NCI-H446 (cell line): ENCODE results near the gene LRG1.

ENCODE experiments used
- DNase-seq, 2 experiments: peaks; one replicate each; lab custom pipeline; 2025; lab: John Stamatoyannopoulos, UW

Gene LRG1

GRCh38 chr19:4495471-4495870, 44.4 kb downstream of the LRG1 start:
- no peak for DNase-seq

DNA sequence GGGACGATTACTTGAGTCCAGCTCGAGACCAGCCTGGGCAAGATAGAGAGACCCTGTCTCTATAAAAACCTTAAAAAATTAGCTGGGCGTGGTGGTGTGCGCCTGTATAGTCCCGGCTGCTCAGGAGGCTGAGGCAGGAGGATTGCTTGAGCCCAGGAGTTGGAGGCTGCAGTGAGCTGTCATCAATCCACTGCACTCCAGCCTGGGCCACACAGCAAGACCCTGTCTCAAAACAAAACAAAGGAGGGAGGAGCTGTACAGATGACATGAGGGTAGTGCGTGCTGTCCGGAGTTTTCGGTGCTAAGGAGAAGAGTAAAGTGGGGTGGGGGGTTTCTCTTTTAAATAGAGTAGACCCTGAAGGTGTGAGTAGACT, 45.2 kb downstream of the LRG1 start:
- DNase-seq, result no peak

- DNase-seq, result no peak
These were observed 45.7 kb downstream of the LRG1 start for GRCh38 chr19:4493929-4494690.

- no peak for DNase-seq
These were observed 46.5 kb downstream of the LRG1 start for GRCh38 chr19:4493104-4493928.

DNA sequence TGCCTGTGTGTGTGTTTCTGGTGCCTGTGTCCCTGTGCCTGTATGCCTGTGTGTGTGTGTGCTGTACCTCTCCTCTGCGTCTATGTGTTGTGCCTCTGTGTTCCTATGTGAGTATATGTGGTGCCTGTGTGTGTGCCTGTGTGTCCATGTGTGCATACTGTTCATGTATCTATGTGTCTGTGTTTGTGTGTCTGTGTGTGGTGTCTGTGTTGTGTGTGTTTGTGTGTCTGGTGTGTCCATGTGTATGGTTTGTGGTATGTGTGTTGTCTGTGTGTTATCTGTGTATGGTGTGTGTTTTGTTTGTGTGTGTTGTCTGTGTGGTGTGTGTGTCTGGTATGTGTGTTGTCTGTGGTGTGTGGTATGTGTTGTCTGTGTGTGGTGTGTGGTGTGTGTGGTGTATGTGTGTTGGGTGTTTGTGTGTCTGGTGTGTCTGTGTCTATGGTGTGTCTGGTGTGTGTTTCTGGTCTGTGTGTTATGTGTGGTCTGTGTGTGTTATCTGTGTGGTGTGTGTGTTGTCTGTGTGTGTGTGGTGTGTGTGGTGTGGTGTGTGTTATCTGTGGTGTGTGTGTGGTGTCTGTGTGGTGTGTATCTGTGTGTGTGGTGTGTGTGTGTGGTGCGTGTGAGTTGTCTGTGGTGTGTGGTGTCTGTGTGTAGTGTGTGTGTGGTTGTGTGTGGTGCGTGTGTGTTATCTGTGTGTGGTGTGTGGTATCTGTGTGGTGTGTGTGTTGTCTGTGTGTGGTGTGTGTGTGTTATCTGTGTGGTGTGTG, 47.3 kb downstream of the LRG1 start:
- DNase-seq, result no peak

DNA sequence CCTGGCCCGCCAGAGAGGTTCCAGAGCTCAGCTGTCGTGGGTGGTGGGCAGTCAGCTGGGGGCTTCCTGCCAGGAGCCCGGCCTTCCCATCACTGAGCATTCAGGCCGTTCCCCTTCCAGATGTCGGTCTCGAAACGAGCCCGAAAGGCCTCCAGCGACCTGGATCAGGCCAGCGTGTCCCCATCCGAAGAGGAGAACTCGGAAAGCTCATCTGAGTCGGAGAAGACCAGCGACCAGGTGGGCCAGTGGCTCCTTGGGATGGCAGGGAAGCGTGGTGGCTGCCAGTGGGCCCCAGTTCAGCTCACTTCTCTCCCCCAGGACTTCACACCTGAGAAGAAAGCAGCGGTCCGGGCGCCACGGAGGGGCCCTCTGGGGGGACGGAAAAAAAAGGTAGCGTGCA, 48.4 kb downstream of the LRG1 start:
- DNase-seq, result no peak

DNA sequence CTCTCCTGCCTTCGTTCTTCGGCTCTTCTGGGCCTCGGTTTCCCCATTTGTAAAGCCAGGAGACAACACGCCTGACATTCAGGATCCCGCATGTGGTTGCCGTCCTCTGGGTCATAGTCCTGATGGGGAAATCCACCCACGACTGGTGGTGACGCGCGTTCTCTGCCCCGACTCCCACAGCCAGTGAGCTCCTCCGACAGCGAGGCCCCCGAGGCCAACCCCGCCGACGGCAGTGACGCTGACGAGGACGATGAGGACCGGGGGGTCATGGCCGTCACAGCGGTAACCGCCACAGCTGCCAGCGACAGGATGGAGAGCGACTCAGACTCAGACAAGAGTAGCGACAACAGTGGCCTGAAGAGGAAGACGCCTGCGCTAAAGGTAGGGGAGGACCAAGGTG, 51.3 kb downstream of the LRG1 start:
- DNase-seq, result no peak

GRCh38 chr19:4487572-4487971, 52.3 kb downstream of the LRG1 start:
- no peak for DNase-seq
